ENCODE data around the gene TMEM237.

GRCh38 chr2:201618744-201619662 is 24.3 kb downstream of the TMEM237 start:
- TF ChIP-seq, protein P1, sequence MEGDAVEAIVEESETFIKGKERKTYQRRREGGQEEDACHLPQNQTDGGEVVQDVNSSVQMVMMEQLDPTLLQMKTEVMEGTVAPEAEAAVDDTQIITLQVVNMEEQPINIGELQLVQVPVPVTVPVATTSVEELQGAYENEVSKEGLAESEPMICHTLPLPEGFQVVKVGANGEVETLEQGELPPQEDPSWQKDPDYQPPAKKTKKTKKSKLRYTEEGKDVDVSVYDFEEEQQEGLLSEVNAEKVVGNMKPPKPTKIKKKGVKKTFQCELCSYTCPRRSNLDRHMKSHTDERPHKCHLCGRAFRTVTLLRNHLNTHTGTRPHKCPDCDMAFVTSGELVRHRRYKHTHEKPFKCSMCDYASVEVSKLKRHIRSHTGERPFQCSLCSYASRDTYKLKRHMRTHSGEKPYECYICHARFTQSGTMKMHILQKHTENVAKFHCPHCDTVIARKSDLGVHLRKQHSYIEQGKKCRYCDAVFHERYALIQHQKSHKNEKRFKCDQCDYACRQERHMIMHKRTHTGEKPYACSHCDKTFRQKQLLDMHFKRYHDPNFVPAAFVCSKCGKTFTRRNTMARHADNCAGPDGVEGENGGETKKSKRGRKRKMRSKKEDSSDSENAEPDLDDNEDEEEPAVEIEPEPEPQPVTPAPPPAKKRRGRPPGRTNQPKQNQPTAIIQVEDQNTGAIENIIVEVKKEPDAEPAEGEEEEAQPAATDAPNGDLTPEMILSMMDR (IDR thresholded peaks at IDR 0.05; ENCODE audit: low read length) = no peak
- no peak for TF ChIP-seq EZH2 (IDR thresholded peaks at IDR 0.05; ENCODE audit: borderline replicate concordance, low read length)

Measured in OCI-LY1 (cell line).